Psoas muscle (tissue), 8 donors: ENCODE data around the gene DOCK1. TPM values are rescaled to one million over a fixed set of nuclear protein-coding genes. Genes with fewer than 3 reads are reported as not detected.

Experiments
- ATAC-seq, 4 donors: fragments of 200-7000 bp; cut with Tn5 transposase; one replicate each; pipeline ENCODE4 v1.9.1; 2020; ENCODE audit warnings: moderate library complexity in 3 of 4, mild to moderate bottlenecking in 2 of 4
- DNase-seq, 2 donors: peaks; one replicate each; pipeline ENCODE4 v3.0.0-alpha.2; 2020
- H3K27ac ChIP-seq: fragments of 200-600 bp; one replicate; pipeline ENCODE4 v1.8.0; 2022
- H3K27me3 ChIP-seq, 3 donors: fragments of 200-600 bp in 1 of 3; one replicate each; pipeline versions ENCODE4 v1.6.1 to v1.8.0; 2013 to 2022; ENCODE audit warnings: low read length in 2 of 3, mild to moderate bottlenecking in 2 of 3, moderate library complexity in 1 of 3; ENCODE audit not compliant: insufficient read depth in 3 of 3
- H3K36me3 ChIP-seq, 2 donors: fragments of 200-600 bp in 1 of 2; one replicate each; pipeline versions ENCODE4 v1.6.1 to v1.8.0; 2013 to 2022; ENCODE audit warnings: low read depth in 1 of 2, mild to moderate bottlenecking in 1 of 2, moderate library complexity in 1 of 2; ENCODE audit not compliant: insufficient read depth in 1 of 2
- H3K4me1 ChIP-seq: fragments of 200-600 bp; one replicate; pipeline ENCODE4 v1.8.0; 2022
- H3K4me3 ChIP-seq: fragments of 200-600 bp; one replicate; pipeline ENCODE4 v1.8.0; 2022; ENCODE audit warnings: mild to moderate bottlenecking
- H3K9me3 ChIP-seq: fragments of 200-600 bp; one replicate; pipeline ENCODE4 v1.8.0; 2022
- WGBS, 3 donors: extraction: QIAGEN DNeasy Blood & Tissue Kit; methylation state at CpG; one replicate each; pipeline versions ENCODE4 v1.1.6 to v1.1.7; 2013; 5-methylcytosine and 5-hydroxymethylcytosine counted together
- intact Hi-C, 2 donors: fragments of 100-400 bp; cut with DNase I; formaldehyde crosslinking; loops; one replicate each; pipeline versions ENCODE4 v1.11.0 to v1.14.2; 2022
- polyA plus RNA-seq, 3 donors: library from polyadenylated mRNA; stranded (reverse); fragments of 200-250 nt; gene quantifications; one replicate each; pipeline ENCODE4 v1.2.3, GENCODE V29; 2013
- total RNA-seq, 4 donors: library from RNA; stranded (reverse); fragmentation: NEBNext Ultra II Directional in 2 of 4; extraction: Animal tissue kit (Norgen Biotek cat#: 25700) in 2 of 4; gene quantifications; one replicate each; pipeline versions ENCODE4 v1.2.1 to v1.2.4, GENCODE V29; 2021 to 2023
- TF ChIP-seq, protein P1 (sequence below): fragments of 200-600 bp; IDR thresholded peaks from one replicate; pipeline ENCODE4 v1.8.0; 2022; ENCODE audit warnings: antibody characterized with exemption
- donor health status: healthy with polysubstance abuse.
- donor health status: DM: no; HTN: no; CAD: no; lungs with moderate emphysema.
- donor health status: Bipolar disorder and iron deficiency.
- donor health status: healthy.
- donor health status: DM: yes; HTN: yes; CAD: no.
- donor health status: DM: no; HTN: no; CAD: no.
- donor health status: DM: no; HTN: no; CAD: no.
- donor health status: DM: yes; HTN: yes; CAD: no.

DOCK1 gene
- total and polyA plus RNA-seq, 7 donors = 2.1 to 11.3 (median 5.4) TPM

- TF ChIP-seq, protein P1, sequence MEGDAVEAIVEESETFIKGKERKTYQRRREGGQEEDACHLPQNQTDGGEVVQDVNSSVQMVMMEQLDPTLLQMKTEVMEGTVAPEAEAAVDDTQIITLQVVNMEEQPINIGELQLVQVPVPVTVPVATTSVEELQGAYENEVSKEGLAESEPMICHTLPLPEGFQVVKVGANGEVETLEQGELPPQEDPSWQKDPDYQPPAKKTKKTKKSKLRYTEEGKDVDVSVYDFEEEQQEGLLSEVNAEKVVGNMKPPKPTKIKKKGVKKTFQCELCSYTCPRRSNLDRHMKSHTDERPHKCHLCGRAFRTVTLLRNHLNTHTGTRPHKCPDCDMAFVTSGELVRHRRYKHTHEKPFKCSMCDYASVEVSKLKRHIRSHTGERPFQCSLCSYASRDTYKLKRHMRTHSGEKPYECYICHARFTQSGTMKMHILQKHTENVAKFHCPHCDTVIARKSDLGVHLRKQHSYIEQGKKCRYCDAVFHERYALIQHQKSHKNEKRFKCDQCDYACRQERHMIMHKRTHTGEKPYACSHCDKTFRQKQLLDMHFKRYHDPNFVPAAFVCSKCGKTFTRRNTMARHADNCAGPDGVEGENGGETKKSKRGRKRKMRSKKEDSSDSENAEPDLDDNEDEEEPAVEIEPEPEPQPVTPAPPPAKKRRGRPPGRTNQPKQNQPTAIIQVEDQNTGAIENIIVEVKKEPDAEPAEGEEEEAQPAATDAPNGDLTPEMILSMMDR = no peak
- no peak overlapping the region for H3K27ac ChIP-seq
- ATAC-seq = no peak
- H3K4me3 ChIP-seq = no peak overlapping the region
- H3K9me3 ChIP-seq = no peaks in the 10 kb centered on the region
- no peaks in the 10 kb centered on the region for H3K4me1 ChIP-seq
- no peaks in the 10 kb centered on the region for H3K27me3 ChIP-seq
- intact Hi-C loops = no loop called here
- WGBS, 3 donors = 35 to 57% (median 47%) methylated on average over 7 of the region's 7 CpGs
- H3K36me3 ChIP-seq = no peaks in the 10 kb centered on the region
- DNase-seq = no peak
These were observed 244.4 kb downstream of the DOCK1 start for GRCh38 chr10:127149501-127150081.

DNA sequence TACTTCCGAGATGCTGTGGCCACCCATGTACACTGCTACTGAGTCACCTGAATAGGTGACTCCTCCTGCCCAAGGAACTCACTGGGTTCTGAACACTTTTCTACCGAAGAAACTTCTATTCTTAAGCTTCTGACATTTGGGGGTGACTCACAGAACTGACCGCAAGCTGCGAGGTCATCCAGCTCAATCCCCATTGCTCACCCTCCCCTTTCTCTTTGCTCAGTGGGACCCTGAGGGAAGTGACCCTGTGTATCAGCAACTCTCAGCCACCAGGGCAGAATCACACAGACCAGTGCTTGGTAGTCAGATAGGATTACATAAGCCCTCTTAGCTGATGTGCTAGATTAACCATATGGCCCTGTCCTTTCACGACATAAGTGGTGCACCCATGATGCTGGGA is 244.9 kb downstream of the DOCK1 start:
- Histone ChIP-seq H3K27me3 (no peaks in the 10 kb centered on the region), H3K4me3 (no peak overlapping the region), H3K9me3 (no peaks in the 10 kb centered on the region), H3K4me1 (no peaks in the 10 kb centered on the region), H3K36me3 (no peaks in the 10 kb centered on the region), H3K27ac (no peak overlapping the region)
- no peak for DNase-seq
- ATAC-seq = no peak
- TF ChIP-seq, protein P1 = no peak
- WGBS, 3 donors = 90 to 95% (median 92%) methylated on average over 5 of the region's 5 CpGs
- intact Hi-C loops = no loop called here

DNA sequence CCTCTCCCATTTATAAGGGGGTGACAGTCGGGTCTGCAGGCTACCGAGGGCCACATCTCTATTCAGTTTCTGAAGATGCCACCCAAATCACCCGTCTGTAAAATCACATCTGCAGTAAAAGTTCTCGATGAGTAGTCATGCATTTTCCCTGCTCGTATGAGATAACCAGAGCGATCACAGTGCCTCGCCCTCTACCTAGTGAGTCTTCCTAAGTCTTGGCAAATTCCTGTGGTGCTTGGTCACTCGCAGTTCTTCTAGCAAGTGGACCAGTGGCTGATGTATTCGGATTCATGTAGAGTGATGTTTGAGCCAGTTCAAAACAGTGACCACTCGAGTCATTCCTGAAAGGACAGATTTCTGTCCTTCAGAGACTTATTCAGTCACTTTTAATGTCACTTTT is 246.3 kb downstream of the DOCK1 start:
- intact Hi-C loops = no loop called here
- Histone ChIP-seq H3K4me3 (no peak overlapping the region), H3K27me3 (no peaks in the 10 kb centered on the region), H3K36me3 (no peaks in the 10 kb centered on the region), H3K9me3 (no peaks in the 10 kb centered on the region), H3K4me1 (no peaks in the 10 kb centered on the region), H3K27ac (no peak overlapping the region)
- ATAC-seq (no peak), DNase-seq (no peak)
- 93 to 96% (median 94%) methylated on average over 10 of the region's 10 CpGs for whole genome bisulfite sequencing, 3 donors
- TF ChIP-seq, protein P1 = no peak

- Histone ChIP-seq H3K4me1 (no peaks in the 10 kb centered on the region), H3K27me3 (no peaks in the 10 kb centered on the region), H3K36me3 (no peaks in the 10 kb centered on the region), H3K9me3 (no peaks in the 10 kb centered on the region), H3K27ac (no peak overlapping the region), H3K4me3 (no peak overlapping the region)
- intact Hi-C loops = no loop called here
- ATAC-seq (no peak), DNase-seq (no peak)
- 63 to 83% (median 68%) methylated on average over 9 of the region's 9 CpGs for WGBS, 3 donors
- TF ChIP-seq, protein P1 = no peak
These were observed 246.9 kb downstream of the DOCK1 start for GRCh38 chr10:127151981-127152699.

DNA sequence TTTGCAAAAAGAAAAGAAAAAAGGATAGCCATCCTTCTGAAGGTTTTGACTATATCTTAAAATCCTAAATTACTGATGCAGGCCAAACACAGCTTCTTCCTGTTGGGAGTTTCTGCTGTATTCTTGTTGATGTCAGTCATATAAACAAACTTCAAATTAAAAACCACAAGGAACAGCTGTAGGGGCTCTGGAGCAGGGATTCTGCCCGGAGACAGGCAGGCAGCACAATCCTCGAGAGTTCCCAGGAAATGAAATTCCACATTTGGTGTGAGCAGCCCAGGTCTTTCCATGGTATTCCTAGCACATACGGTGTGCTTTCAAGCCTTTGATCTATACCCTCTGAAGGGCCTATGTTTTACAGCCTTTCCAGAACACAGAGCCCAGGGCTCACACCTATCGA is 248.0 kb downstream of the DOCK1 start:
- intact Hi-C loops = no loop called here
- H3K4me3 ChIP-seq = no peak overlapping the region
- no peaks in the 10 kb centered on the region for H3K36me3 ChIP-seq
- H3K4me1 ChIP-seq = no peaks in the 10 kb centered on the region
- 43 to 61% (median 48%) methylated on average over 4 of the region's 4 CpGs for WGBS, 3 donors
- no peaks in the 10 kb centered on the region for H3K9me3 ChIP-seq
- TF ChIP-seq, protein P1 = no peak
- H3K27me3 ChIP-seq = no peaks in the 10 kb centered on the region
- no peak overlapping the region for H3K27ac ChIP-seq
- ATAC-seq (no peak), DNase-seq (no peak)
